B cell (primary cell): ENCODE data around the gene ABCA9. TPM values are rescaled to one million over a fixed set of nuclear protein-coding genes. Genes with fewer than 3 reads are reported as not detected.
"Not testable (repeated sequence)": the region's sequence is repeated elsewhere in the genome, so short reads cannot be mapped to it uniquely, and the experiment has no call there.

Experiments used
- ATAC-seq: fragments of 200-7000 bp; cut with Tn5 transposase; one replicate; pipeline ENCODE4 v1.10.0; 2021; ENCODE audit warnings: low read depth, mild to moderate bottlenecking, moderate number of reproducible peaks, moderate library complexity
- CTCF ChIA-PET: fragments of 350-600 bp; sonication (Branson Sonifier 250); formaldehyde crosslinking; loops from one replicate; lab custom pipeline; 2021; ENCODE audit warnings: antibody characterized with exemption, inconsistent platforms; lab: Charles Lee
- POLR2A ChIA-PET: fragments of 350-600 bp; sonication (Branson Sonifier 250); formaldehyde crosslinking; loops from one replicate; lab custom pipeline; 2021; ENCODE audit warnings: antibody characterized with exemption; lab: Charles Lee
- DNase-seq: peaks from one replicate; pipeline ENCODE4 v3.0.0; 2013
- H2AFZ ChIP-seq: 2 replicates; pipeline ENCODE4 v1.6.1; 2012; ENCODE audit warnings: mild to moderate bottlenecking, low read depth, low read length; ENCODE audit not compliant: insufficient read depth, poor library complexity, severe bottlenecking
- H3K27ac ChIP-seq, 2 donors: 1 replicate in 1 of 2; 2 replicates in 1 of 2; pipeline ENCODE4 v1.5.1; 2012 to 2013; ENCODE audit warnings: low read length in 2 of 2, mild to moderate bottlenecking in 2 of 2, moderate library complexity in 1 of 2
- H3K27me3 ChIP-seq, 4 experiments: fragments of 200-600 bp in 1 of 4; sonication (generic) in 1 of 4; replicated peaks in 1 of 4; 1 replicate in 2 of 4; 2 replicates in 2 of 4; pipeline versions ENCODE4 v1.6.1 to v1.7.0; 2013 to 2016; ENCODE audit warnings: low read length in 3 of 4, mild to moderate bottlenecking in 2 of 4, mixed read lengths in 1 of 4, moderate library complexity in 1 of 4; ENCODE audit not compliant: insufficient read depth in 4 of 4, control insufficient read depth in 3 of 4; ENCODE audit errors: control extremely low read depth in 1 of 4
- H3K36me3 ChIP-seq, 2 experiments: replicated peaks in 1 of 2; 1 replicate in 1 of 2; 2 replicates in 1 of 2; pipeline versions ENCODE4 v1.6.1 to v1.7.1; 2013; ENCODE audit warnings: low read length in 1 of 2; ENCODE audit not compliant: insufficient read depth in 2 of 2, control insufficient read depth in 1 of 2; ENCODE audit errors: control extremely low read depth in 1 of 2, extremely low read depth in 1 of 2
- H3K4me1 ChIP-seq, 2 donors: fragments of 200-600 bp in 1 of 2; sonication (generic) in 1 of 2; 1 replicate in 1 of 2; 2 replicates in 1 of 2; pipeline versions ENCODE4 v1.5.1 to v1.6.1; 2013 to 2017; ENCODE audit warnings: low read length in 2 of 2; ENCODE audit not compliant: control insufficient read depth in 2 of 2, insufficient read depth in 2 of 2
- H3K4me2 ChIP-seq: replicated peaks from 2 replicates; pipeline ENCODE3; 2012; ENCODE audit warnings: mild to moderate bottlenecking, low read depth, low read length; ENCODE audit not compliant: poor library complexity, severe bottlenecking
- H3K4me3 ChIP-seq, 5 experiments: fragments of 200-600 bp in 1 of 5; sonication (generic) in 1 of 5; 1 replicate in 3 of 5; 2 replicates in 2 of 5; pipeline versions ENCODE4 v1.5.1 to v1.7.0; 2011 to 2016; ENCODE audit warnings: low read length in 4 of 5, mild to moderate bottlenecking in 4 of 5, low read depth in 2 of 5, control low read depth in 1 of 5, moderate library complexity in 1 of 5; ENCODE audit not compliant: insufficient read depth in 1 of 5; ENCODE audit errors: control extremely low read depth in 1 of 5, extremely low read depth in 1 of 5
- H3K79me2 ChIP-seq: fragments of 200-600 bp; sonication (generic); one replicate; pipeline ENCODE4 v1.6.0; 2016; ENCODE audit warnings: low read length; ENCODE audit not compliant: control insufficient read depth, insufficient read depth
- H3K9ac ChIP-seq: fragments of 200-600 bp; sonication (generic); 2 replicates; pipeline ENCODE4 v1.6.1; 2017; ENCODE audit warnings: mild to moderate bottlenecking, low read length, moderate library complexity
- H3K9me3 ChIP-seq, 3 donors: one replicate each; pipeline versions ENCODE4 v1.6.1 to v1.7.1; 2013; ENCODE audit warnings: low read length in 2 of 3; ENCODE audit not compliant: control insufficient read depth in 2 of 3, insufficient read depth in 1 of 3; ENCODE audit errors: control extremely low read depth in 1 of 3
- H4K20me1 ChIP-seq: 2 replicates; pipeline ENCODE4 v1.6.0; 2012; ENCODE audit warnings: mild to moderate bottlenecking, low read length; ENCODE audit not compliant: insufficient read depth, control insufficient read depth, poor library complexity, severe bottlenecking
- H3K27ac Mint-ChIP-seq: one replicate; pipeline ENCODE4 v1.8.0; 2021; ENCODE audit warnings: mixed read lengths
- H3K27me3 Mint-ChIP-seq: one replicate; pipeline ENCODE4 v1.8.0; 2021; ENCODE audit warnings: mixed read lengths
- H3K4me1 Mint-ChIP-seq: one replicate; pipeline ENCODE4 v1.8.0; 2021; ENCODE audit warnings: mixed read lengths
- H3K4me3 Mint-ChIP-seq: one replicate; pipeline ENCODE4 v1.8.0; 2021; ENCODE audit warnings: mixed read lengths
- H3K9me3 Mint-ChIP-seq: one replicate; pipeline ENCODE4 v1.8.0; 2022; ENCODE audit warnings: mixed read lengths; ENCODE audit not compliant: insufficient read depth
- CTCF ChIP-seq: fragments of 200-600 bp; IDR thresholded peaks from one replicate; pipeline ENCODE4 v1.8.0; 2022; ENCODE audit warnings: antibody characterized with exemption, mild to moderate bottlenecking
- EZH2 ChIP-seq: IDR thresholded peaks from 2 replicates; pipeline ENCODE4 v1.6.1; 2012; ENCODE audit warnings: borderline replicate concordance, low read depth, mild to moderate bottlenecking, moderate library complexity, low read length; ENCODE audit not compliant: insufficient read depth, poor library complexity, severe bottlenecking
- WGBS: methylation state at CpG from one replicate; pipeline ENCODE4 v1.1.5; 2013; ENCODE audit warnings: missing lambda C conversion rate; ENCODE audit not compliant: insufficient coverage; 5-methylcytosine and 5-hydroxymethylcytosine counted together
- intact Hi-C: fragments of 100-400 bp; cut with micrococcal nuclease; formaldehyde crosslinking; loops from one replicate; pipeline ENCODE4 v1.10.0; 2022
- polyA plus RNA-seq: library from polyadenylated mRNA; depleted of rRNA; stranded (reverse); fragments of >200 nt; gene quantifications from 2 replicates; pipeline ENCODE4 v1.2.3, GENCODE V29; 2012
- total RNA-seq, 2 donors: library from RNA; stranded (reverse); fragments of 120-200 nt in 1 of 2; gene quantifications; 1 replicate in 1 of 2; 2 replicates in 1 of 2; pipeline versions ENCODE4 v1.2.3 to v1.2.4, GENCODE V29; 2013 to 2022

The ABCA9 gene
- total and polyA plus RNA-seq, 2 donors (not counting 1 experiment from before 2014, with no cell fraction given): 0.06 to 0.91 TPM

- H3K27me3 Mint-ChIP-seq, H3K4me2 ChIP-seq, H4K20me1 ChIP-seq, H3K9me3 ChIP-seq, H3K27ac ChIP-seq, POLR2A ChIA-PET, H3K4me3 Mint-ChIP-seq, H3K27ac Mint-ChIP-seq, intact Hi-C loops, H3K4me1 Mint-ChIP-seq, H3K27me3 ChIP-seq, H3K79me2 ChIP-seq, H3K4me1 ChIP-seq, H2AFZ ChIP-seq, H3K9ac ChIP-seq, ATAC-seq, H3K36me3 ChIP-seq, H3K9me3 Mint-ChIP-seq, DNase-seq, CTCF ChIA-PET, H3K4me3 ChIP-seq: not testable (repeated sequence)
- WGBS: no CpG with 5 or more reads among the region's 3 CpGs
These were observed 61.0 kb downstream of the ABCA9 start for GRCh38 chr17:68999743-69000142.

GRCh38 chr17:68993112-68993511 lies 67.6 kb downstream of the ABCA9 start:
- Histone ChIP-seq H3K4me2 (no peak overlapping the region), H3K4me1 (no peaks in the 10 kb centered on the region), H3K27ac (no peak overlapping the region), H3K4me3 (no peak overlapping the region), H3K27me3 (no peaks in the 10 kb centered on the region), H3K9me3 (peaks cover 0 to 1% (median 0%) of the 10 kb centered on the region in 3 donors), H3K9ac (no peak overlapping the region), H4K20me1 (no peaks in the 10 kb centered on the region), H3K79me2 (no peaks in the 10 kb centered on the region), H3K36me3 (no peaks in the 10 kb centered on the region), H2AFZ (no peak overlapping the region)
- CTCF ChIA-PET: no interaction called here
- 88% methylated on average over 3 of the region's 4 CpGs for WGBS
- H3K27ac Mint-ChIP-seq: no peak overlapping the region
- H3K4me3 Mint-ChIP-seq: no peak overlapping the region
- TF ChIP-seq EZH2 (no peak), CTCF (no peak)
- POLR2A ChIA-PET: no interaction called here
- no peaks in the 10 kb centered on the region for H3K27me3 Mint-ChIP-seq
- DNase-seq (no peak), ATAC-seq (no peak)
- intact Hi-C loops: no loop called here
- no peaks in the 10 kb centered on the region for H3K9me3 Mint-ChIP-seq
- H3K4me1 Mint-ChIP-seq: no peaks in the 10 kb centered on the region
